Putamen (tissue), 1 donor: ENCODE measurements around the gene PEDS1.
"Not testable (repeated sequence)": the region's sequence is repeated elsewhere in the genome, so short reads cannot be mapped to it uniquely, and the experiment has no call there.

ENCODE experiments used
- DNase-seq: peaks from one replicate; pipeline ENCODE4 v3.0.0-alpha.2; 2016; ENCODE audit warnings: low spot score

Gene PEDS1

GRCh38 chr20:50153500-50154377 is at the start of gene PEDS1:
Gene PEDS1, minus strand, starts transcription at chr20:50153723. Its CDS starts 86 bp downstream, at chr20:50153637.
- DNase-seq, result peak; percentile 93

- DNase-seq, result no peak
Measured at GRCh38 chr20:50202677-50203076, 49.2 kb upstream of the PEDS1 start.

GRCh38 chr20:50201710-50202109 is 48.2 kb upstream of the PEDS1 start:
- DNase-seq, result not testable (repeated sequence)

GRCh38 chr20:50200482-50201104 is 47.1 kb upstream of the PEDS1 start:
- no peak for DNase-seq

- DNase-seq, result no peak
Measured at GRCh38 chr20:50199703-50200102, 46.2 kb upstream of the PEDS1 start.

GRCh38 chr20:50198716-50199115 is 45.2 kb upstream of the PEDS1 start:
- DNase-seq, result no peak

GRCh38 chr20:50198180-50198666 is 44.7 kb upstream of the PEDS1 start:
- DNase-seq, result no peak

- DNase-seq, result no peak
Measured at GRCh38 chr20:50197463-50198179, 44.1 kb upstream of the PEDS1 start.

GRCh38 chr20:50196896-50197295 is 43.4 kb upstream of the PEDS1 start:
- no peak for DNase-seq

GRCh38 chr20:50196248-50196647 is 42.7 kb upstream of the PEDS1 start:
- no peak for DNase-seq

GRCh38 chr20:50195524-50196120 is 42.1 kb upstream of the PEDS1 start:
- DNase-seq, result no peak

- DNase-seq, result no peak
Measured at GRCh38 chr20:50194831-50195523, 41.5 kb upstream of the PEDS1 start.

GRCh38 chr20:50194422-50194830 is 40.9 kb upstream of the PEDS1 start:
- DNase-seq, result no peak

GRCh38 chr20:50193836-50194421 is 40.4 kb upstream of the PEDS1 start:
- DNase-seq, result peak; percentile 32

GRCh38 chr20:50193199-50193835 is 39.8 kb upstream of the PEDS1 start:
- DNase-seq, result no peak

- peak; percentile 68 for DNase-seq
Measured at GRCh38 chr20:50192364-50193198, 39.1 kb upstream of the PEDS1 start.

- DNase-seq, result peak; percentile 40
Measured at GRCh38 chr20:50191544-50192363, 38.2 kb upstream of the PEDS1 start.

- no peak for DNase-seq
Measured at GRCh38 chr20:50191065-50191543, 37.6 kb upstream of the PEDS1 start.
